ENCODE data around the gene PPP1R10. TPM values are rescaled to one million over a fixed set of nuclear protein-coding genes. Genes with fewer than 3 reads are reported as not detected.
A peak's percentile ranks its signal among the peaks of the same experiment; 100 is the strongest.

Gene PPP1R10
- total RNA-seq, 1 experiment from 2014 or later = 121 TPM

GRCh38 chr6:30610065-30610464, 7.0 kb downstream of the PPP1R10 start:
- CTCF ChIA-PET = interaction anchor here (0.6 kb wide), 1 partner anchor 98 kb away, joined by 7 read pairs; no protein-coding TSS in a partner anchor
- H3K36me3 ChIP-seq (ENCODE audit: insufficient read depth, low read length, poor library complexity, severe bottlenecking) = peaks cover 64% of the 10 kb centered on the region
- H3K27ac ChIP-seq (ENCODE audit: low read depth, low read length, poor library complexity, severe bottlenecking) = no peak overlapping the region
- no peaks in the 10 kb centered on the region for H3K9me3 ChIP-seq (ENCODE audit: low read depth, low read length, poor library complexity, severe bottlenecking)
- H3K4me3 ChIP-seq (ENCODE audit: low read depth, low read length, poor library complexity, severe bottlenecking) = no peak overlapping the region
- intact Hi-C loops (cut with micrococcal nuclease; ENCODE audit: unreplicated experiment) = no loop called here
- POLR2A ChIA-PET (ENCODE audit: low non-redundant PET) = interaction anchor here (0.7 kb wide), 1 partner anchor 134 kb away, joined by 3 read pairs; the partner anchor contains the start of gene IER3
- DNase-seq (ENCODE audit: low spot score) = no peak
- TF ChIP-seq EZH2 (IDR thresholded peaks at IDR 0.05; ENCODE audit: borderline replicate concordance, low read depth, low read length, poor library complexity, severe bottlenecking) = no peak
- TF ChIP-seq CTCF (conservative IDR thresholded peaks at IDR 0.05; ENCODE audit: low read depth, low read length) = no peak
- no TSS peak for BruUV-seq (replicated peaks)
- H3K27me3 ChIP-seq (replicated peaks; ENCODE audit: insufficient read depth, low read depth, low read length, poor library complexity) = no peaks in the 10 kb centered on the region
- H3K4me1 ChIP-seq (ENCODE audit: insufficient read depth, low read length, poor library complexity, severe bottlenecking) = peaks cover 27% of the 10 kb centered on the region

GRCh38 chr6:30603961-30604360, 13.1 kb downstream of the PPP1R10 start:
- no peak for DNase-seq (ENCODE audit: low spot score)
- TSS peak; percentile 11 for BruUV-seq (replicated peaks)
- Histone ChIP-seq H3K27me3 (replicated peaks; ENCODE audit: insufficient read depth, low read depth, low read length, poor library complexity) (no peaks in the 10 kb centered on the region), H3K4me1 (ENCODE audit: insufficient read depth, low read length, poor library complexity, severe bottlenecking) (no peaks in the 10 kb centered on the region), H3K9me3 (ENCODE audit: low read depth, low read length, poor library complexity, severe bottlenecking) (no peaks in the 10 kb centered on the region), H3K27ac (ENCODE audit: low read depth, low read length, poor library complexity, severe bottlenecking) (no peak overlapping the region), H3K4me3 (ENCODE audit: low read depth, low read length, poor library complexity, severe bottlenecking) (no peak overlapping the region), H3K36me3 (ENCODE audit: insufficient read depth, low read length, poor library complexity, severe bottlenecking) (peaks cover 94% of the 10 kb centered on the region)
- ChIA-PET POLR2A (ENCODE audit: low non-redundant PET) (no interaction called here), CTCF (no interaction called here)
- intact Hi-C loops (cut with micrococcal nuclease; ENCODE audit: unreplicated experiment) = no loop called here
- TF ChIP-seq EZH2 (IDR thresholded peaks at IDR 0.05; ENCODE audit: borderline replicate concordance, low read depth, low read length, poor library complexity, severe bottlenecking) (no peak), CTCF (conservative IDR thresholded peaks at IDR 0.05; ENCODE audit: low read depth, low read length) (no peak)

GRCh38 chr6:30601815-30602641, 15.0 kb downstream of the PPP1R10 start:
- Histone ChIP-seq H3K4me1 (ENCODE audit: insufficient read depth, low read length, poor library complexity, severe bottlenecking) (no peaks in the 10 kb centered on the region), H3K27me3 (replicated peaks; ENCODE audit: insufficient read depth, low read depth, low read length, poor library complexity) (no peaks in the 10 kb centered on the region), H3K27ac (ENCODE audit: low read depth, low read length, poor library complexity, severe bottlenecking) (no peak overlapping the region), H3K4me3 (ENCODE audit: low read depth, low read length, poor library complexity, severe bottlenecking) (no peak overlapping the region), H3K9me3 (ENCODE audit: low read depth, low read length, poor library complexity, severe bottlenecking) (no peaks in the 10 kb centered on the region), H3K36me3 (ENCODE audit: insufficient read depth, low read length, poor library complexity, severe bottlenecking) (peaks cover 74% of the 10 kb centered on the region)
- POLR2A ChIA-PET (ENCODE audit: low non-redundant PET) = no interaction called here
- intact Hi-C loops (cut with micrococcal nuclease; ENCODE audit: unreplicated experiment) = no loop called here
- CTCF ChIA-PET = no interaction called here
- DNase-seq (ENCODE audit: low spot score) = no peak
- TF ChIP-seq CTCF (conservative IDR thresholded peaks at IDR 0.05; ENCODE audit: low read depth, low read length) (no peak), EZH2 (IDR thresholded peaks at IDR 0.05; ENCODE audit: borderline replicate concordance, low read depth, low read length, poor library complexity, severe bottlenecking) (no peak)
- no TSS peak for BruUV-seq (replicated peaks)

All from A673 (cell line).